SK-N-SH (cell line): ENCODE measurements around the gene VEGFB.

ENCODE experiments used
- CTCF ChIP-seq: fragments of 200-600 bp; sonication (generic); IDR thresholded peaks from 2 replicates; pipeline ENCODE4 v1.6.1; 2017; ENCODE audit warnings: antibody characterized with exemption, mild to moderate bottlenecking, moderate library complexity
- EP300 ChIP-seq, 2 experiments: IDR thresholded peaks; 2 replicates each; pipeline versions ENCODE4 v1.4.0 to v1.6.1; 2012; ENCODE audit warnings: borderline replicate concordance in 1 of 2, low read depth in 1 of 2, low read length in 1 of 2
- FOSL2 ChIP-seq: IDR thresholded peaks from 2 replicates; pipeline ENCODE4 v1.4.0; 2012; ENCODE audit warnings: low read depth, mild to moderate bottlenecking, moderate library complexity, borderline replicate concordance
- FOXM1 ChIP-seq: IDR thresholded peaks from 2 replicates; pipeline ENCODE4 v1.4.0; 2012; ENCODE audit warnings: low read depth, mild to moderate bottlenecking
- IRF3 ChIP-seq: fragments of 150-350 bp; IDR thresholded peaks from 2 replicates; pipeline ENCODE4 v1.6.1; 2016; ENCODE audit warnings: mild to moderate bottlenecking, low read depth, low read length
- MXI1 ChIP-seq: IDR thresholded peaks from 2 replicates; pipeline ENCODE4 v1.6.1; 2012; ENCODE audit warnings: mild to moderate bottlenecking, low read depth, low read length, improper control_type of control experiment
- RFX5 ChIP-seq: IDR thresholded peaks from 2 replicates; pipeline ENCODE4 v1.6.1; 2012; ENCODE audit warnings: mild to moderate bottlenecking, improper control_type of control experiment, low read length
- TF ChIP-seq, protein P1 (sequence below): IDR thresholded peaks from 2 replicates; pipeline ENCODE4 v1.4.0; 2012; ENCODE audit warnings: low read depth
- TF ChIP-seq, protein P2 (sequence below): fragments of 150-350 bp; IDR thresholded peaks from 2 replicates; pipeline ENCODE4 v1.6.1; 2017; ENCODE audit warnings: antibody characterized with exemption, low read length, low read depth, borderline replicate concordance

DNA sequence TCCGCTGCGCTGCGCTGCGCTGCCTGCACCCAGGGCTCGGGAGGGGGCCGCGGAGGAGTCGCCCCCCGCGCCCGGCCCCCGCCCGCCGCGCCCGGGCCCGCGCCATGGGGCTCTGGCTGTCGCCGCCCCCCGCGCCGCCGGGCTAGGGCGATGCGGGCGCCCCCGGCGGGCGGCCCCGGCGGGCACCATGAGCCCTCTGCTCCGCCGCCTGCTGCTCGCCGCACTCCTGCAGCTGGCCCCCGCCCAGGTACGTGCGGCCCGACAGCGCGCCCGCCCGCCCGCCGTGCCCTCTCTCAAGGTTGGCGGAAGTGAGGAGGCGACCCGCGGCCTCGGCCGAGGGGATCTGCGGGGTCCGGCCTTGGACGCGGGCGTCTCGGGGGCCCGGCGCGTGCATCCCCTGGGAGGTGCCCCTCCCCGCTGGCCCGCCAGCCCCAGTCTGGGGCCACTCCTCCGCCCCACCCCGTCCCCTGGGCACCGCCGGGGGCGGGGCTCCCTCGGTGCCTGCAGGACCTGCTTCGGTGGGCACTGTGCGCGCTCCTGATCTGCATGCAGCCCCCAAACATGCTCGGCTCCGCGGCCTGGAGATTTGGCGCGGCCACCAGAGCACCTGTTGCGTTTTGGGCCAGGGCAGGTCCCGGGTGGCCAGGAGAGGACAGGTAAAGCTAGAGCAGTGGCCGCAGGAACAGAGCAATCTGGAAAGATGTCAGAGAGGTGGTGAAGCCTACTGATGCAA lies 429 bp downstream of the VEGFB start:
- TF ChIP-seq, protein P1, sequence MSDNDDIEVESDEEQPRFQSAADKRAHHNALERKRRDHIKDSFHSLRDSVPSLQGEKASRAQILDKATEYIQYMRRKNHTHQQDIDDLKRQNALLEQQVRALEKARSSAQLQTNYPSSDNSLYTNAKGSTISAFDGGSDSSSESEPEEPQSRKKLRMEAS, result no peak
- TF ChIP-seq EP300 (IDR thresholded peaks at IDR 0.05; ENCODE audit: borderline replicate concordance in 1 of 2, low read depth in 1 of 2, low read length in 1 of 2), result no peak
- TF ChIP-seq CTCF, result no peak
- TF ChIP-seq FOSL2, result no peak
- TF ChIP-seq, protein P2, sequence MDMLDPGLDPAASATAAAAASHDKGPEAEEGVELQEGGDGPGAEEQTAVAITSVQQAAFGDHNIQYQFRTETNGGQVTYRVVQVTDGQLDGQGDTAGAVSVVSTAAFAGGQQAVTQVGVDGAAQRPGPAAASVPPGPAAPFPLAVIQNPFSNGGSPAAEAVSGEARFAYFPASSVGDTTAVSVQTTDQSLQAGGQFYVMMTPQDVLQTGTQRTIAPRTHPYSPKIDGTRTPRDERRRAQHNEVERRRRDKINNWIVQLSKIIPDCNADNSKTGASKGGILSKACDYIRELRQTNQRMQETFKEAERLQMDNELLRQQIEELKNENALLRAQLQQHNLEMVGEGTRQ, result no peak
- TF ChIP-seq FOXM1, result no peak
- no peak for TF ChIP-seq IRF3
- peak; percentile 60 for TF ChIP-seq MXI1
- TF ChIP-seq RFX5, result no peak
